ENCODE measurements around the gene CCDC78.

Gene CCDC78

GRCh38 chr16:709566-710499 lies 16.4 kb downstream of the CCDC78 start:
- DNase-seq = no peak

GRCh38 chr16:708959-709358 lies 17.3 kb downstream of the CCDC78 start:
- DNase-seq = no peak

DNA sequence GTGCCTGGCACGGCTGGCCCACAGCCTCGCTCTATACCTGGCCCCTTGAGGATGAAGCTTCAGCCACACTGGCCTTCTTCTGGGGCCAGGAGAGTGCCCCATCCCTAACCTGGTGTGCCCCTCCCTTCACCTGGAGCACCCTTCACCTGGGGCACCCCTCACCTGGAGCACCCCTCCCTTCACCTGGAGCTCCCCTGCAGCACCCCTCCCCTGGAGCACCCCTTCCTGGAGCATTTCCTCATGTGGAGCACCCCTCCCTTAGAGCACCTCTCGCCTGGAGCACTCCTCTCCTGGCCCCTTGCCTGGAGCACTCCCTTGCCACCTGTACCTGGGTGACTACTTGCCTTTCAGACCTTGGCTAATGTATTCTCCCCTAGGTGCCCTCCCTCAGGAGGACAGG lies 18.2 kb downstream of the CCDC78 start:
- DNase-seq = no peak

GRCh38 chr16:707062-707538 lies 19.1 kb downstream of the CCDC78 start:
- no peak for DNase-seq

DNA sequence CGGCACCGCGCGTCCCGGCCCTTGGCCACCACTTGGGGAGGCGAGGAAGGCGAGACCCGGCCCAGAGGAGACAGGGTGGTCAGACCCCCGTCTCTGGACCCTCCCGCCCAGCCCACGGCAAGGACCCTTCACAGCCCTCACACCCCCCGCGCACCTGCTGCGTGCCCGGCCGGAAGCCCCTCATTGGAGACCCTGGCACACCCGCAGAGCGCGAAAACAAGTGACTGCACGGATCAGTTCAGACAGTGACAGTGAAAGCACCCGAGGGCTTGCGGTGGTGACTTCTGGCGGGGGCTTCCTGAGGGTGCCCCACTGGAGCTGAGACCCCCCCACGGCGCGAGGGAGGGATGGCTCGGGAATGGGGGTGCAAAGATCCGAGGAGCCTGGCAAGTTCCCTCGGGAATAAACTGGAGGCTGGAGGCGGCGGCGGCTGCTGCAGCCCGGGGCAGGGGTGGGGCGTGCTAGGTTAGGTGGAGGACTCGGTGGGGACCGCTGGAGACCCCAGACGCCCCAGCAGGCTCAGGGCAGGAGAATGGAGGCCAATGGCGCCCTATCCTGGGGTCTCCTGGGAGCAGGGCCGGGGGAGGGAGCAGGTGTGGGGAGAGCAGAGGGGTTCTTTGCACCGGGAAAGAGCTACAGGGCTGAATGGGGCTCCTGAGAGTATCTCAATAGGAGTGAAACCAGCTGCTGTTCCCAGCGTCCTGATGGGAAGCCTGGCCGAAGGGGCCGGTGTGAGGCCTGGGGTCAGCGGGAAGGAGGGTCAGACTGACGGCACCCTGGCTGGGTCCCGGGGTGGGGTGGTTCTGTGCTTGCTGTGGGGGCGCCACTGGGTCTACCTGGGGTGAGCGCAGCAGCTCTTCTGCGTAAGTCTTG lies 19.8 kb downstream of the CCDC78 start:
- DNase-seq = no peak

DNA sequence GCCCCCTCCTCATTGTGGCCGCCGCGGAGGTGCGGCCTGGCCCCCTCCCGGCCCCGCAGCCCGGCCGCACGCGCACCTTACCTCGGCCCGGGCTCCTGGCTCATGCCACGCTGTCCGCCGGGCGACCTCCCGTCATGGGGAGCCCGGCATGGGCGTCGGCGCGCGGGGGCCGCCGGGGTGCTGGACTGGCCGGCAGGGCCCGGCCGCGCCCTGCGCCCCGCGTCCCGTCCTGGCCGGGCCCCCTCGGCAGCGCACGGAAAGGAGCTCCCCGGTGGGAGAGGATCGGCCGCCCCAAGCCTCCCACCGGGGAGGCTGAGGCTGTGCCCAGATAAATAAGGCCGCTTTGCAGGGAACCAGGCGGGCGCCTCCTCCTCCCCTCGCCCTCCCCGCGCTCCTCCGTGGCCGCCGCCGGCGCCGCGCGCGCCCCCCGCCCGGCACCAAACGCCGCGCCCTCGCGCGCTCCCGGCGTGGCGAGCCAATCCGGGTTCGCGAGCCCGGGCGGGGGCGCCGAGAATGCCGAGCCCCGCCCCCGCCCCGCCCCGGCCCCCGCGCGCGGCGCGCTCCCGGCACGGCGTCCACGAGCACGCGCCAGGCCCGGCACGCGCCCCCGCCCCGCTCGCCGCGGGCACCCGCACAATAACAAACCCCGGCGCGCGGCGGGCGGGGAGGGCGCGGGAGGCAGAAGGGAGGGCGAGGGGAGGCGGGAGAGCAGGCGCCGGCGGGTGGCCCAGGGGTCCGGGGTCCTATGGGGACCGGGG lies 20.6 kb downstream of the CCDC78 start, which contains the start of gene FBXL16:
Gene FBXL16, minus strand, starts transcription at position 371 of the 758 bp plus-strand sequence. CDS start 8,396 bp downstream, outside the sequence.
- DNase-seq = no peak

DNA sequence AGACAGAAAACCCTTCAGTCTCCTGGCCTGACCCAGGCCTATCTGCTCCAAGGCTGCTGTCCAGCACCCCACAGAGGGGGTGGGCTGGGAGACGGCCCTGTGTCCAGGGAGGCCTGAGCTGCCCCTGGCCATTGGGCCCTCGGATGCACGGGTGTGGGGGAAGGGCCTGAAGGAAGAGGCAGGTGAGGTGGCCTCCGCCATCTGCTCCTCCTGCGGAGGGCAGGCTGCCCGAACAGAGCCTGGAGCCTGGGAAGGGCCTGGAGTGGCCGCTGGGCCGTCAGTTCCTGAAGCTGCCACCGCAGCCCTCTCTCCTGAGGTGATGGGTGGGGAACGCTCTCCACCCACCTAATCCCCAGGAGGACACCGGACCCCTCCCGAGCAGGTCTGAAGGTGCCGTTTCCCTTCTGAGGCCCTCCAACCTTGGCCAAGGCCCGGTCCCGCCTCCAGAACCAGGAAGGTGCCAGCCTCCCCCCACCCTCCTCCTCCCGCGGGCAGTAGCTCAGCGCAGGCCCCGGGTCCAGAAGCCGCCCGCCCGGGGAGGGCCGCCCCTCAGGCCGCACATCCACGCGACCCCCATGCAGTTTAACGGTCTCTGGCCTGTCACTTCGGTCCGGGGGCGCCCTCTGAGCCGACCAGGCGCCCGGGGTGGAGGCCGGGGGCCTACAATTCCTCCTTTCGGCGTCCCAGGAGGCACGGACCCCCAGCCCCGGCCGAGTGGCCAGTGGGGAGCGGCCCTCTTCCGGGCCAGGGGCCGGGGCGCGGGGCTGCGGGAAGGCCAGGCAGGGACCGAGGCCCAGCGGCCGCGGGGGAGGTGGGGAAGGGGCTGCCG lies 21.5 kb downstream of the CCDC78 start:
- no peak for DNase-seq

DNA sequence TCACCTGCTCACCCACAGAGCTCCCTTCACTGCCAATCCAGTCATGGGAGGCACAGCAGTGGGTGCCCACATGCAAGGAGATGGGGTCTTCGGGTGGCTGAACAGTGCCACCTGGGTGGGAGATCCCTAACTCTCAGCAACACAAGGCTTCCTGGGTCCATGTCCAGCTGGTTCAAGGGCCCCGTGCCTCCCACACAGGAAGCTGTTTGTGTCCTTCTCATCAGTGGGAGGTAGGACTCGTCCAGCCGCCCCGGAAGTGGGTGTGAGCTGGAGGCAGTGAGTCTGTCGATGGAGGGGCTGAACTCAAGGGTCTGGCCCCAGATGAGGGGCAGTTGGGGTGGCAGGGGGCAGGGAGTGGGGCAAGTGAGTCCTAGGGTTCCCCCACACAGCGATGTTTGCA lies 22.2 kb downstream of the CCDC78 start:
- DNase-seq = no peak

- DNase-seq = no peak
These were observed 22.8 kb downstream of the CCDC78 start for GRCh38 chr16:703406-703805.

DNA sequence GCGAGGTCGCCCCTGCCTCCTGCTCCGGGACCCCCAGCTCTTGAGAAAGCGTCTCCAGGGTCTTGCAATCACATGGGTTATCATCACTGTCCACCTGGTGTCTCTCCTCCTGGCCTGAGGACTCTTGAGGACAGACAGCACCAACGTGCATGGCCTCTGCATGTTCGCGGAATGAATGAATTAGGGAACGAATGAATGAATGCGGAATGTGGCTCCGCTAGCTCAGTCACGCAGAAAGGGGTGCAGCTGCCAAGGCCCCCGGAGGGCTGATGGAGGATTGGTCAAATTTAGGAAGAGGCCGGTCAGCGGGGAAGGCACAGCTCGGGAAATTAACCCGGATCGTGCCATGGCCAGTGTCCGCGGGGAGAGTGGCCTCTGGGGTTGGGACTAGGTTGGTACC lies 23.9 kb downstream of the CCDC78 start:
- DNase-seq = no peak

- peak in 1 of 2 experiments; percentile 61 for DNase-seq
These were observed 25.3 kb downstream of the CCDC78 start for GRCh38 chr16:700684-701584.

DNA sequence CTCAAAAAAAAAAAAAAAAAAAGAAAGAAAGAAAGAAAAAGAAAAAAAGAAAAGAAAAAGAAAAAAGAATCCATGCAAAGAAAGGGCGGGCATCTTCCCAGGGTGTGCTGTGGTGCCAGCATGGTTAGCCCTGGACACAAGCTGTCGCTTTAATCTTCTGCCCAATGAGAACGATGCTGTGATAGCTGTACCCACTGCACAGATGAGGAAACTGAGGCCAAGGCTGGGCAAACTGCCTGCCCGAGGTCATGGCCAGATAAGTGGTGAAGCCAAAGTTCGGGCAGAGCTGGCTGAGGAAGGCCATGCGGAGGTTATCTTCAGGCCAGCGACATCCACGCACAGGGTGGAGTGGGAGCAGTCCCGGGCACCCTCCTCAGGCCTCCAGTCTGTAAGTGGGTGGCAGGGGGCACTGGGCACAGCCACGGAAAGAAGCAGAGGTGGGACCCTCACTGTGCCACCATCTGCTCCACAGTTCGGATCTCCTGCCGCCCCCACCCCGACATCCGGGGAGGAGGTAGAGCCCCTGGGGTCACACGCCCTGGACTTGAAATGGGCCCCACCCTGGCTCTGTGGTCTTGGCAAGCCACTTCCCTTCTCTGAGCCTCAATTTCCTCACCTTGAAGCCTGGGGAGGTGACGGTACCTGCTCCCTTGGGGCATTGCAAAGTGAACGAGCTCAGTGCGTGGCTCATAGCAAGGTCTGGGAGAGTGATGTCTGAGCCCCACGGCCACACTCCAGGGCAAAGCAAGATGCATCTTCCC lies 27.2 kb downstream of the CCDC78 start:
- DNase-seq = no peak

DNA sequence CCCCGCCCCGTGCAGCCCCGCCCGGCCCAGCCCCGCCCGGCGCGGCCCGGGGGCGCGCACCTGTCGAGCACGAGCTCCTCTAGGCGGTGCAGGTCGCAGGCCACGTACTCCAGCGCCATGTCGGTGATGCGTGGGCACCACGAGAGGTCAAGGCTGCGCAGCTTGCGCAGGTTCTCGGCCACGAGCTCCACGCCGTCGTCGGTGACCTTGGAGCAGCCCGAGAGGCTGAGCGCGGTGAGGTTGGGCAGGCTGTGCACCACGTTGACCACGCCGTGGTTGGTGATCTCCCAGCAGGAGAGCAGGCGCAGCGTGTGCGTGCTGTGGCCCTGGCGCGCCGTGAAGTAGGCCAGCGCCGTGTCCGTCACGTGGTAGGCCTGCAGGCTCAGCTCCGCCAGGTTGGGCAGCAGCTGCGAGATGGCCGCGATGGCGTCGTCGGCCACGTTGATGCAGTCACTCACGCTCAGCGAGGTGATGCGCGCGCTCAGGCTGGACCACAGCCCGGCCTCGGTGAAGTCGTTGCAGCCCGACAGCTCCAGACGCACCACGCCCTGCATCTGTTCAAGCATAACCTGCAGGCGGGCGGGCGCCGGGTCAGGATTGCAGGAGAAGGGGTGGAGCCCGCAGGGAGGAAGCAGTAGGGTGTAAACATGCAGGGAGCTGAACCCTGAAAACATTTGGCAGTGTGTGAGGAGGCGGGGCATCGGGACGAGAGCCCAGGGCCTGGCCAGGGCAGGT lies 30.7 kb downstream of the CCDC78 start:
- DNase-seq = peak; percentile 77 to 85

- DNase-seq = no peak
These were observed 31.3 kb downstream of the CCDC78 start for GRCh38 chr16:694863-695354.

GRCh38 chr16:694187-694862 lies 31.9 kb downstream of the CCDC78 start:
- DNase-seq = no peak

DNA sequence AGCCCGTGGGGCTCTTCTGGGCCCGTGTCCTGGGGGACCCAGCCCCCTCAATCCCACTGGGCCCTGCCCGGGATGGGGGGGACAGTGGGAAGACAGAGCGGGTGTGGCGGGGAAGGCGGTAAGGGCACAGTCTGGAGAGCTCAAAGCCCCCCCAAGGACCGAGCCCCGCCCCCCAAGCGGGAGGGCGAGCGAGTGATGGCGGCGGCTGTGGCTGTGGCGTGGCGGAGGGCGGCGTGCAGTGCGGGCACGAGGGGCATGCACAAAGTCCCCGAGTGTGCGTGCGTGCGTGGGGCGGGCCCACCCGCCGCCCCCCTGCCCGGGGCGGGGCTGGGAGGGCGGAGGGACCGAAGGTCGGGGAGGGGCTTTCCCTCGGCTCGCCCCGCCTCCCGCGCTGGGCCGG lies 32.5 kb downstream of the CCDC78 start:
- no peak for DNase-seq

GRCh38 chr16:693364-693763 lies 32.9 kb downstream of the CCDC78 start:
- DNase-seq = no peak

GRCh38 chr16:692356-693108 lies 33.7 kb downstream of the CCDC78 start:
- no peak for DNase-seq
